Cardiac muscle cell (in vitro differentiated cells and primary cell): ENCODE results near the gene GJA5. TPM values are rescaled to one million over a fixed set of nuclear protein-coding genes. Genes with fewer than 3 reads are reported as not detected.
A peak's percentile ranks its signal among the peaks of the same experiment; 100 is the strongest.

ENCODE experiments used
- DNase-seq, 2 donors: peaks; one replicate each; pipeline versions ENCODE4 v3.0.0 to v3.0.0-alpha.2; 2010 to 2017; ENCODE audit warnings: low read depth in 1 of 2, low spot score in 1 of 2
- H3K27ac ChIP-seq: fragments of 200-600 bp; sonication (generic); 2 replicates; pipeline ENCODE4 v1.5.1; 2016
- H3K27me3 ChIP-seq: fragments of 200-600 bp; sonication (generic); 2 replicates; pipeline ENCODE4 v1.6.0; 2016; ENCODE audit warnings: control low read depth
- H3K36me3 ChIP-seq: fragments of 200-600 bp; sonication (generic); 2 replicates; pipeline ENCODE4 v1.5.1; 2016; ENCODE audit warnings: control low read depth
- H3K4me1 ChIP-seq: fragments of 200-600 bp; sonication (generic); 2 replicates; pipeline ENCODE4 v1.8.1; 2017; ENCODE audit warnings: low read depth, mild to moderate bottlenecking, mixed run types
- H3K4me3 ChIP-seq: fragments of 200-600 bp; sonication (generic); 2 replicates; pipeline ENCODE4 v1.5.1; 2016; ENCODE audit warnings: mild to moderate bottlenecking
- H3K9me3 ChIP-seq: fragments of 200-600 bp; sonication (generic); 2 replicates; pipeline ENCODE4 v1.5.1; 2017; ENCODE audit warnings: low read depth, mild to moderate bottlenecking, control low read depth
- polyA plus RNA-seq: library from polyadenylated mRNA; unstranded; fragments of >200 nt; fragmentation: Nextera tagmentation; extraction: Ambion mirVana; gene quantifications from 2 replicates; pipeline ENCODE4 v1.2.1, GENCODE V29; 2016
- total RNA-seq: library from RNA; depleted of rRNA; stranded (reverse); fragments of >200 nt; gene quantifications from 2 replicates; pipeline ENCODE4 v1.2.3, GENCODE V29; 2016
- TF ChIP-seq, protein P1 (sequence below): IDR thresholded peaks from 2 replicates; pipeline ENCODE4 v1.5.1; 2012; ENCODE audit warnings: low read depth, mild to moderate bottlenecking, low read length

GJA5 gene
- total and polyA plus RNA-seq, 2 experiments from 2014 or later, result 12.3 to 23.9 TPM

DNA sequence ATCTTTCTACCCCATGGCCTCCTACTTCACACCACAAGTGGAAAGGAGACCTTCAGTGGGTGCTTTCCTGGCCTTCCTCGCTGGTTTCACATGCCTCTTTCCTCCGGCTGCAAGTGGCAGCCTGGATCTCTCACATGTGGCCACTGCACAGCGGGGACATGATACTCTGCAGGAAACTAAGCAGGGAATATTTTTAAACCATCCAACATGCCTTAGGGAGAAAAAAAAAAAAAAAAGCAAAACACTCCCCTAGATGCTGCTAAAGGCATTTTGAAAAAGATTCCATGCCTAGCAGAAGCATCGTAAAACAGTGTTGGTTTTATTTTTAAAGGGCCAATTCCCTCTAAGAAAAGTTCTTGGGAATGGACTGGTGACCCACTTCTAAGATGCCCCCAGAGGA lies 12.2 kb upstream of the GJA5 start:
- Histone ChIP-seq H3K27me3 (peaks cover 14% of the 10 kb centered on the region), H3K27ac (no peak overlapping the region), H3K9me3 (no peaks in the 10 kb centered on the region), H3K4me3 (no peak overlapping the region), H3K36me3 (no peaks in the 10 kb centered on the region), H3K4me1 (peaks cover 17% of the 10 kb centered on the region)
- no peak for DNase-seq
- TF ChIP-seq, protein P1, sequence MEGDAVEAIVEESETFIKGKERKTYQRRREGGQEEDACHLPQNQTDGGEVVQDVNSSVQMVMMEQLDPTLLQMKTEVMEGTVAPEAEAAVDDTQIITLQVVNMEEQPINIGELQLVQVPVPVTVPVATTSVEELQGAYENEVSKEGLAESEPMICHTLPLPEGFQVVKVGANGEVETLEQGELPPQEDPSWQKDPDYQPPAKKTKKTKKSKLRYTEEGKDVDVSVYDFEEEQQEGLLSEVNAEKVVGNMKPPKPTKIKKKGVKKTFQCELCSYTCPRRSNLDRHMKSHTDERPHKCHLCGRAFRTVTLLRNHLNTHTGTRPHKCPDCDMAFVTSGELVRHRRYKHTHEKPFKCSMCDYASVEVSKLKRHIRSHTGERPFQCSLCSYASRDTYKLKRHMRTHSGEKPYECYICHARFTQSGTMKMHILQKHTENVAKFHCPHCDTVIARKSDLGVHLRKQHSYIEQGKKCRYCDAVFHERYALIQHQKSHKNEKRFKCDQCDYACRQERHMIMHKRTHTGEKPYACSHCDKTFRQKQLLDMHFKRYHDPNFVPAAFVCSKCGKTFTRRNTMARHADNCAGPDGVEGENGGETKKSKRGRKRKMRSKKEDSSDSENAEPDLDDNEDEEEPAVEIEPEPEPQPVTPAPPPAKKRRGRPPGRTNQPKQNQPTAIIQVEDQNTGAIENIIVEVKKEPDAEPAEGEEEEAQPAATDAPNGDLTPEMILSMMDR, result no peak

DNA sequence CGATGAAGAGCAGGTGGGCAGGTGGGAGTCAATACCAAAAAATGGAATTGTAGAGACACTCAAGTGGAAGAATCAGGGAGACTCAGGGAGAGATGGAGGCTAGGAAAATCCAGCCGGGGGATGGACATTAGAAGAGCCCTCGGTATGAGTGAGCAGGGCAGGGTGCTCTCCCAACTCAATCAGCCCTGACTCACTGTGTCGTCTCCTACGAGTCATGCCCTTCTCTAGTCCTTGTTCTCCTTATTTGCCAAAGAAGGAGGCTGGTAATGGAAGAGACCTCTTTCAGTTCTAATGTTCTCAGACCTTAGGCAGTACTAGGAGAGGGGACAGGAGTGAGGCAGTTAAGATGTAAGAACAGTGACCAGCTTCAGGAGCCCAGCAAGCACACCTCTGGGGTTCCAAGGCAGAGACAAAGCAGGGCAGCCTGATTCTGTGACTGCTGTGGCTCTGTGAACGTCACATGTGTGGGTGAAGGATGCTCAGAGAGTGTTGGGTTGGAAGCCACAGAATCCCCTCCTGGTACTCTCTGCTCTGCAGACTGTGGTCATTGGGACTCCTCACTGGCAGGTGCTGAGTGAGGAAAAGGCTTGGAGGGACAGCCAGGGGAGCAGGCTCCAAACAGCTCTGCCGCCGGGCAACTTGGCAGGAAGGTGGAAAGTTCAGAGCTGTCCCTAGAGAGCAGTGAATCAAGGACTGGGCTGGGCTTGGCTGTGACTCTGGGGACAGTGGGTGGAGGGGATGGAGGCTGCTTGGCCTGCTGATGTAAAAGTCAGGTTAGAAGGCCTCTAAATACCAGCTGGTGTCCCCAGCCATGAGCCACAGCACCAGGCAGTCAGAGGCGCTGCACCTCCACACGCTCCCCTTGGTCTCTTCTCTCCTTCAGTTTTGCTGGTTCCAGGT lies 11.1 kb upstream of the GJA5 start:
- H3K9me3 ChIP-seq, result no peaks in the 10 kb centered on the region
- H3K4me3 ChIP-seq, result no peak overlapping the region
- no peak overlapping the region for H3K27ac ChIP-seq
- H3K27me3 ChIP-seq, result peaks cover 14% of the 10 kb centered on the region
- H3K36me3 ChIP-seq, result no peaks in the 10 kb centered on the region
- H3K4me1 ChIP-seq, result peaks cover 23% of the 10 kb centered on the region
- peak in 1 of 2 donors; percentile 14 for DNase-seq
- TF ChIP-seq, protein P1, result no peak

DNA sequence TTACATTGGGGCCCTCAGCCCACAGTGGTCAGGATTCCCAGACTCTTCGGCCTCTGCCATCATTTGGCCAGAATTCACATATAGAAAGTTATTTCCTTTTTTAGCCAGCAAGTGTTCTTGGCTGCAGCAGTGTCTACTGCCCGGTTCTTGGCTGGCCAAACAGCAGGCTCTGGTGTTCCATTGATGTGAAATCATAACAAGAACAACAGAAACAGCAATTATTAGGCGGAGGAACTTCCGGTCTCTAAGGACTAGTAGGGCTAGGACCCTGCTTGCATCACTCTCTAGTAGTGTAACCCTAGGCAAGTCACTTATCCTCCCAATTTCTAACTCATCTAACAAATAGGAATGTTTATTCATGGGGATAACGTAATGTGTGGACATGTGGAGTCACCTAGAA lies 8.7 kb upstream of the GJA5 start:
- DNase-seq, result peak in 1 of 2 donors; percentile 38
- TF ChIP-seq, protein P1, result no peak
- no peak overlapping the region for H3K4me3 ChIP-seq

DNA sequence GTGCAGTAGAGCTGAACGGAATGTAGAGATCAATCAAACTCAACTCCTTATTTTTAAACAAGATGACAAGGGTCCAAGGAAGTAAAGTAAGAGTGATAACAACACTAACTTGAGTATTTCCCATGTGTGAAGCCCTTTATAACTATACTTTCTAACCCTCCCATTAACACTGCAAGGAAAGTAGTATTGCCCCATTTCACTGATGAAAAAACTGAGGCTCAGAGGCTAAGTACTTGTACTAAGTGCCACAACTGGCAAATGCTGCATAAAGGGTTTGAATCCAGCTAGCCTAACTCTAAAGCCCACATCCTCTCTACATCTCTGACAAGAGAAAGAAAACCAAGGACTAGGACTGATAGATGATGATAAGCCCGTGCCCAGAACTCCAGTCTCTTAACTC lies 8.2 kb upstream of the GJA5 start:
- H3K4me3 ChIP-seq, result no peak overlapping the region
- no peak for DNase-seq

More for the DNA sequence above, 8.7 kb upstream of the GJA5 start:
- Histone ChIP-seq H3K36me3 (no peaks in the 10 kb centered on the region), H3K9me3 (no peaks in the 10 kb centered on the region), H3K27me3 (peaks cover 12% of the 10 kb centered on the region), H3K4me1 (peaks cover 27% of the 10 kb centered on the region), H3K27ac (no peak overlapping the region)

DNA sequence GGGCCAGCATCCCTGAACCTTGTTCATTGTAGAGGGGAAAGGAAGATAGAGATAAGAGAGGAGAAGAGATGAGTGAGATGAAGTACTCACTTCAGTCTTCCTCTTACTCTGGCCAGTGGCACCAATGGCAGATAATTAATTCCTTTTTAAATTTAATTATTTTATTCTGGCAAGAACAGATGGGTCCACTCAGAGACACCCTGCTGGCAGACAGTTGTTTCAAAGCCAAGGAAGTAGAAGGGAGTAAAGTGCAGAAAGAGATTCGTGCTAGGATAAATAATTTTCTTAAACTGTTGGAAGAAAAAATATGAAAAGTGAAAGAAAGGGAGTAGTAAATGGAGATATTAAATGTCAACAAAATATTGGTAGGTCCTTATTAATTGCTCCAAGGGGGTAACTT lies 7.7 kb upstream of the GJA5 start:
- H3K4me1 ChIP-seq, result peaks cover 22% of the 10 kb centered on the region
- no peak for DNase-seq
- no peak overlapping the region for H3K27ac ChIP-seq
- TF ChIP-seq, protein P1, result no peak
- no peak overlapping the region for H3K4me3 ChIP-seq
- no peaks in the 10 kb centered on the region for H3K36me3 ChIP-seq
- no peaks in the 10 kb centered on the region for H3K9me3 ChIP-seq
- peaks cover 10% of the 10 kb centered on the region for H3K27me3 ChIP-seq

More for the DNA sequence above, 8.2 kb upstream of the GJA5 start:
- H3K27ac ChIP-seq, result no peak overlapping the region
- H3K9me3 ChIP-seq, result no peaks in the 10 kb centered on the region
- peaks cover 27% of the 10 kb centered on the region for H3K4me1 ChIP-seq
- no peaks in the 10 kb centered on the region for H3K36me3 ChIP-seq
- peaks cover 10% of the 10 kb centered on the region for H3K27me3 ChIP-seq
- TF ChIP-seq, protein P1, result no peak
